Measurements from ENCODE around the gene PRCP.
"Not testable (repeated sequence)": the region's sequence is repeated elsewhere in the genome, so short reads cannot be mapped to it uniquely, and the experiment has no call there.

Gene PRCP

DNA sequence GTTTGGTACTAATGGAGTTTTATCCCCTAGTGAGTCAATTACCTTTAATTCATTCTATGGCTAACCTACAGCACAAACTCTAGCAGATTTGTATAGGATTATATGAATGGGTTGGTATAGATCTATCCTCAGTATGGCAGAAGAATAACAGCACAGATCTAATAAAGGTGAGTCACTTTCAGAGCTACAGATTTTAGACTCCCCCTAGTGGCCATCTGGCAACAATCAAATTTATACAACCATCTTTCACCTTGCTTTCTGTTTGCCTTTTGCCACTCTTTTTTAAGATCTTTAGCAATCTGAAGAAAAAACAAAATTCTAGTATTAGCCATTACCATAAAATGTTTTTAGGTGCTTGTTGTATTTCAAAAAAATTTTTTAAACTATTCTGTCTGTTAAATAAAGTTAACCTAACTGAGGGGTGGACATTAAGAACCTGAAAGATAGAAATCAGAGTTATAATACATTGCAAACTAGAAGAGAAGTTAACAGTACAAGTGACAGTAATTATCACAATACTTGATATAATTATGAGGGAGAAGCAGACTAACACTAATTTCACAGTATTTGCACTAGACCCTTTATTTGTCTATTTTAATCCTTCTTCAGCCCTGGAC lies 27.1 kb upstream of the PRCP start:
- Histone ChIP-seq H3K9ac (ENCODE audit: insufficient read length, low read depth) (no peak overlapping the region), H3K4me1 (ENCODE audit: insufficient read depth, insufficient read length) (no peaks in the 10 kb centered on the region), H3K36me3 (ENCODE audit: insufficient read depth, insufficient read length, low read length) (peaks cover 18% of the 10 kb centered on the region), H3K9me3 (ENCODE audit: insufficient read depth, low read length) (no peaks in the 10 kb centered on the region), H3K27me3 (ENCODE audit: insufficient read depth, insufficient read length) (no peaks in the 10 kb centered on the region), H3K4me3 (ENCODE audit: insufficient read length, low read depth) (no peak overlapping the region)
- peak; percentile 25 for DNase-seq (ENCODE audit: low read depth, low spot score)
- TF ChIP-seq ZNF274 (IDR thresholded peaks at IDR 0.05; ENCODE audit: low read depth, low read length) = no peak
- TF ChIP-seq YY1 (IDR thresholded peaks at IDR 0.05; ENCODE audit: insufficient read depth, insufficient read length) = no peak
- TF ChIP-seq SUZ12 (IDR thresholded peaks at IDR 0.05; ENCODE audit: extremely low read depth, insufficient read depth, insufficient read length) = no peak

DNA sequence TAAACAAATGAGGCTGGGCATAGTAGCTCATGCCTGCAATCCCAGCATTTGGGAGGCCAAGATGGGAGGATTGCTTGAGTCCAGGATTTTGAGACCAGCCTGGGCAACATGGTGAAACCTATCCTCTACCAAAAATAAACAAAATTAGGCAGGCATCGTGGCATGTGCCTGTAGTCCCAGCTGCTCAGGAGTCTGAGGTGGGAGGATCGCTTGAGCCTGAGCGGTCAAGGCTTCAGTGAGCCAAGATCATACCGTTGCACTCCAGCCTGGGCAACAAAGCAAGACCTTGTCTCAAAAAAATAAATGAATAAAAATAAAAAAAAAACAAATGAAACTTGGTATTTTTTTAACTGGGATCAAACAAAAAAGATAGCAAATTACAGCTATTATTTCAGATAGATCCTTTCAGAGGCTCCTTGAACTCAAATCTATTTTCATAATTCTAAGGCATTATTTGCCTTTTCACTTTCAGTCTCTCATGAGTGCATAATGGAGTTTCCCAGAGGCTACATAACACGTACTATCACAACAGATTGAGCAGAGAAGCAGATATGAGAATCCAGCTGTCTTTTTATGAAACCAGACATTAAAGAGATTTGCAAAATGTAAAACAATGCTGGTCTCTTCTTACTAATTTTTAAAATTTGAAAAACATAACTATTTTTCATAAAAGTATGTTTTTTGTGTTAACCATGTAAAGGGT lies 24.4 kb upstream of the PRCP start:
- H3K4me3 ChIP-seq (ENCODE audit: insufficient read length, low read depth) = no peak overlapping the region
- no peak for DNase-seq (ENCODE audit: low read depth, low spot score)
- no peaks in the 10 kb centered on the region for H3K4me1 ChIP-seq (ENCODE audit: insufficient read depth, insufficient read length)
- TF ChIP-seq YY1 (IDR thresholded peaks at IDR 0.05; ENCODE audit: insufficient read depth, insufficient read length) (no peak), SUZ12 (IDR thresholded peaks at IDR 0.05; ENCODE audit: extremely low read depth, insufficient read depth, insufficient read length) (no peak), ZNF274 (IDR thresholded peaks at IDR 0.05; ENCODE audit: low read depth, low read length) (no peak)
- H3K9ac ChIP-seq (ENCODE audit: insufficient read length, low read depth) = no peak overlapping the region
- no peaks in the 10 kb centered on the region for H3K9me3 ChIP-seq (ENCODE audit: insufficient read depth, low read length)
- peaks cover 9% of the 10 kb centered on the region for H3K36me3 ChIP-seq (ENCODE audit: insufficient read depth, insufficient read length, low read length)
- no peaks in the 10 kb centered on the region for H3K27me3 ChIP-seq (ENCODE audit: insufficient read depth, insufficient read length)

DNA sequence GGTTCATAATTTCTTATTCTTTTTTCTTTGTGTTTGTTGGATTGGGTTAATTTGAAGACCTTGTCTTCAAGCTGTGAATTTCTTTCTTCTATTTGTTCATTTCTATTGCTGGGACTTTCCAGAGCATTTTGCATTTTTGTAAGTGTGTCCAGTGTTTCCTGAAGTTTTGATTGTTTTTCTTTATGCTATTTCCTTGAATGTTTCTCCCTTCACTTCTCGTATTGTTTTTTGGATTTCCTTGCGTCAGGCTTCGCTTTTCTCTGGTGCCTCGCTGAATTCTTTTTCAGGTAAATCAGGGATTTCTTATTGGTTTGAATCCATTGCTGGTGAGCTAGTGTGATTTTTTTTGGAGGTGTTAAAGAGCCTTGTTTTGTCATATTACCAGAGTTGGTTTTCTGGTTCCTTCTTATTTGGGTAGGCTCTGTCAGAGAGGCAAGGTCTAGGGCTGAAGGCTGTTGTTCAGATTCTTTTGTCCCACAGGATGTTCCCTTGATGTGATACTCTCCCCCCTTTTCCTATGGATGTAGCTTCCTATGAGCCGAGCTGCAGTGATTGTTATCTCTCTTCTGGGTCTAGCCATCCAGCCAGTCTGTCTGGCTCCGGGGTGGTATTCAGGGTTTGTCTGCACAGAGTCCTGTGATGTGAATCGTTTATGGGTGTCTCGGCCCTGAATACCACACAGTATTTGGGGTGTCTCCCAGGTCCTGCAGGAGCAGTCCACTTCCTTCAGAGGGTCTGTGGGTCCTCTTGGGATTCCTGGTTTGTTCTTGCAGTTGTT lies 22.4 kb upstream of the PRCP start:
- H3K4me3 ChIP-seq (ENCODE audit: insufficient read length, low read depth); H3K27me3 ChIP-seq (ENCODE audit: insufficient read depth, insufficient read length); H3K9me3 ChIP-seq (ENCODE audit: insufficient read depth, low read length); H3K9ac ChIP-seq (ENCODE audit: insufficient read length, low read depth); DNase-seq (ENCODE audit: low read depth, low spot score); H3K4me1 ChIP-seq (ENCODE audit: insufficient read depth, insufficient read length); H3K36me3 ChIP-seq (ENCODE audit: insufficient read depth, insufficient read length, low read length): not testable (repeated sequence)

DNA sequence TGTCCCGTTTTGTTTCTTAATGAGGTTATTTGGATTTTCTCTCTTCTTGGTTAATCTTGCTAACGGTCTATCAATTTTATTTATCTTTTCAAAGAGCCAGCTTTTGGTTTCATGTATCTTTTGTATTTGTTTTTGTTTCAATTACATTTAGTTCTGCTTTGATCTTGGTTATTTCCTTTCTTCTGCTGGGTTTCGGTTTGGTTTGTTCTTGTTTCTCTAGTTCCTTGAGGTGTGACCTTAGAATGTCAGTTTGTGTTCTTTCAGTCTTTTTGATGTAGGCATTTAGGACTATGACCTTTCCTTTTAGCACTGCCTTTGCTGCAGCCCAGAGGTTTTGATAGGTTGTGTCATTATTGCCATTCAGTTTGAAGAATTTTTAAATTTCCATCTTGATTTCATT lies 20.0 kb upstream of the PRCP start:
- H3K4me3 ChIP-seq (ENCODE audit: insufficient read length, low read depth); DNase-seq (ENCODE audit: low read depth, low spot score): not testable (repeated sequence)
- peaks cover 19% of the 10 kb centered on the region for H3K36me3 ChIP-seq (ENCODE audit: insufficient read depth, insufficient read length, low read length)

DNA sequence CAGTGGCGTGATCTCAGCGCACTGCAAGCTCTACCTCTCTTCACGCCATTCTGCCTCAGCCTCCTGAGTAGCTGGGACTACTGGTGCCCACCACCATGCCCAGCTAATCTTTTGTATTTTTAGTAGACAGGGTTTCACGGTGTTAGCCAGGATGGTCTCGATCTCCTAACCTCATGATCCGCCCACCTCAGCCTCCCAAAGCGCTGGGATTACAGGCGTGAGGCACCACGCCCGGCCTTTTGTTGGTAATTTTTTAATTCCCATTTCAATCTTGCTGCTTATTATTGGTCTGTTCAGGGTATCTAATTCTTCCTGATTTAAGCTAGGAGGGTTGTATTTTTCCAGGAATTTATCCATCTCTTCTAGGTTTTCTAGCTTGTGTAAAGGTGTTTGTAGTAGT lies 19.6 kb upstream of the PRCP start:
- H3K9ac ChIP-seq (ENCODE audit: insufficient read length, low read depth); H3K9me3 ChIP-seq (ENCODE audit: insufficient read depth, low read length); H3K27me3 ChIP-seq (ENCODE audit: insufficient read depth, insufficient read length); H3K4me1 ChIP-seq (ENCODE audit: insufficient read depth, insufficient read length); H3K4me3 ChIP-seq (ENCODE audit: insufficient read length, low read depth); DNase-seq (ENCODE audit: low read depth, low spot score): not testable (repeated sequence)
- peaks cover 22% of the 10 kb centered on the region for H3K36me3 ChIP-seq (ENCODE audit: insufficient read depth, insufficient read length, low read length)

More for the DNA sequence above, 20.0 kb upstream of the PRCP start:
- H3K9ac ChIP-seq (ENCODE audit: insufficient read length, low read depth); H3K9me3 ChIP-seq (ENCODE audit: insufficient read depth, low read length); H3K4me1 ChIP-seq (ENCODE audit: insufficient read depth, insufficient read length); H3K27me3 ChIP-seq (ENCODE audit: insufficient read depth, insufficient read length): not testable (repeated sequence)

DNA sequence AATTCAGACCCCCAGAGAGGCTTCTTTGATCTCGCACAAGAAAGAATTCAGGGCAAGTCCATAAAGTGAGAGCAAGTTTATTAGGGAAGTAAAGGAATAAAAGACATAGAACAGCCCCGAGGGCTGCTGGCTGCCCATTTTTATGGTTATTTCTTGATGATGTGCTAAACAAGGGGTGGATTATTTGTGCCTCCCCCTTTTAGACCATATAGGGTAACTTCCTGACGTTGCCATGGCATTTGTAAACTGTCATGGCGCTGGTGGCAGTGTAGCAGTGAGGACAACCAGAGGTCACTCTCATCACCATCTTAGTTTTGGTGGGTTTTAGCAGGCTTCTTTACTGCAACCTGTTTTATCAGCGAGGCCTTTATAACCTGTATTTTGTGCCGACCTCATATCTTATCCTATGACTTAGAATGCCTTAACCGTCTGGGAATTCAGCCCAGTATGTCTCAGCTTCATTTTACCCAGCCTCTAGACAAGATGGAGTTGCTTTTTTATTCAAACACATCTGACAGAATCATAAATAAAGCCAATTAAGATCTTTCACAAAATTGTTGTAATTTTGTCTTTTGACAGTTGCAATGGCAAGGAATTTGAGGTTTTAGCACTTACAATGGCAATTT lies 8.9 kb upstream of the PRCP start:
- Histone ChIP-seq H3K27me3 (ENCODE audit: insufficient read depth, insufficient read length) (no peaks in the 10 kb centered on the region), H3K4me1 (ENCODE audit: insufficient read depth, insufficient read length) (no peaks in the 10 kb centered on the region), H3K9ac (ENCODE audit: insufficient read length, low read depth) (no peak overlapping the region), H3K36me3 (ENCODE audit: insufficient read depth, insufficient read length, low read length) (peaks cover 13% of the 10 kb centered on the region), H3K4me3 (ENCODE audit: insufficient read length, low read depth) (no peak overlapping the region), H3K9me3 (ENCODE audit: insufficient read depth, low read length) (peaks cover 19% of the 10 kb centered on the region; the same call in 1 of the 2 replicates)
- TF ChIP-seq ZNF274 (IDR thresholded peaks at IDR 0.05; ENCODE audit: low read depth, low read length) (no peak), SUZ12 (IDR thresholded peaks at IDR 0.05; ENCODE audit: extremely low read depth, insufficient read depth, insufficient read length) (no peak), YY1 (IDR thresholded peaks at IDR 0.05; ENCODE audit: insufficient read depth, insufficient read length) (no peak)
- DNase-seq (ENCODE audit: low read depth, low spot score) = no peak

DNA sequence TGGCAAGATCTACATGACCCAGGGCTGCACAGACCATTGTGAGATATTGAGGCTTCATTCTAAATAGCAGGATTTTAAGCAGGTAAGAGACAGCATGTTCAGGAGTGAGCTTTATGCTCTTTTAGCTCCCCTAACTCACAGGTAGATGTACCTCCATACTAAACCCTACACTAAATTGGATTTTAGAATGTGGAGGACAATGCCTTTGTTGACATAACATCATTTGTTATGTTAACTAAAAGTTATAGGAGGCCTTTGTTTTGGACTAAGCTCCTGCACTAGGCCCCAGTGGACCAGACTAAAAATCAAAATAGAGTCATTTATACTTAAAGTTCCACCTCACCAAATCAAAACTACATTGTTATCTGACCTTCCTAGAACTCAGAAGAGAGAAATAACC lies 8.1 kb upstream of the PRCP start:
- Histone ChIP-seq H3K36me3 (ENCODE audit: insufficient read depth, insufficient read length, low read length) (peaks cover 13% of the 10 kb centered on the region), H3K27me3 (ENCODE audit: insufficient read depth, insufficient read length) (no peaks in the 10 kb centered on the region), H3K4me1 (ENCODE audit: insufficient read depth, insufficient read length) (no peaks in the 10 kb centered on the region), H3K9ac (ENCODE audit: insufficient read length, low read depth) (no peak overlapping the region), H3K4me3 (ENCODE audit: insufficient read length, low read depth) (no peak overlapping the region), H3K9me3 (ENCODE audit: insufficient read depth, low read length) (peaks cover 19% of the 10 kb centered on the region; the same call in 1 of the 2 replicates)
- no peak for TF ChIP-seq YY1 (IDR thresholded peaks at IDR 0.05; ENCODE audit: insufficient read depth, insufficient read length)
- no peak for TF ChIP-seq ZNF274 (IDR thresholded peaks at IDR 0.05; ENCODE audit: low read depth, low read length)
- TF ChIP-seq SUZ12 (IDR thresholded peaks at IDR 0.05; ENCODE audit: extremely low read depth, insufficient read depth, insufficient read length) = no peak
- no peak for DNase-seq (ENCODE audit: low read depth, low spot score)

All from NT2/D1 (cell line).